GM03348 (cell line): Measurements from ENCODE around the gene OR2AP1.
"Not testable (repeated sequence)": the region's sequence is repeated elsewhere in the genome, so short reads cannot be mapped to it uniquely, and the experiment has no call there.

Experiments used
- DNase-seq: peaks from one replicate; pipeline ENCODE4 v3.0.0; 2012; ENCODE audit warnings: low spot score

The OR2AP1 gene

GRCh38 chr12:55572168-55572567 lies at the start of gene OR2AP1:
TSS of gene OR2AP1 (plus strand) at chr12:55572468. CDS start at chr12:55574415, 1,947 bp downstream.
- no peak for DNase-seq

- DNase-seq = not testable (repeated sequence)
These were observed 24.0 kb upstream of the OR2AP1 start for GRCh38 chr12:55548235-55548634.

GRCh38 chr12:55548756-55549155 lies 23.5 kb upstream of the OR2AP1 start:
- DNase-seq = no peak

GRCh38 chr12:55549302-55549701 lies 23.0 kb upstream of the OR2AP1 start, which contains the start of gene OR6C4:
TSS of gene OR6C4 (plus strand) at chr12:55549602. CDS start at chr12:55551227, 1,625 bp downstream.
- DNase-seq = no peak

GRCh38 chr12:55554296-55554695 lies 18.0 kb upstream of the OR2AP1 start:
- DNase-seq = no peak

- not testable (repeated sequence) for DNase-seq
These were observed 2.2 kb upstream of the OR2AP1 start for GRCh38 chr12:55570060-55570459.

- not testable (repeated sequence) for DNase-seq
These were observed 1.6 kb upstream of the OR2AP1 start for GRCh38 chr12:55570689-55571088.

- no peak for DNase-seq
These were observed 9.8 kb downstream of the OR2AP1 start for GRCh38 chr12:55582066-55582465.

- no peak for DNase-seq
These were observed 13.5 kb downstream of the OR2AP1 start for GRCh38 chr12:55585817-55586216.

GRCh38 chr12:55590152-55590551 lies 17.9 kb downstream of the OR2AP1 start:
- DNase-seq = not testable (repeated sequence)

- no peak for DNase-seq
These were observed 35.7 kb downstream of the OR2AP1 start for GRCh38 chr12:55607821-55608594.

- no peak for DNase-seq
These were observed 38.3 kb downstream of the OR2AP1 start for GRCh38 chr12:55610598-55610997.

- DNase-seq = no peak
These were observed 40.4 kb downstream of the OR2AP1 start for GRCh38 chr12:55612646-55613045.

- DNase-seq = no peak
These were observed 42.5 kb downstream of the OR2AP1 start for GRCh38 chr12:55614764-55615163.

- DNase-seq = peak; percentile 86
These were observed 47.3 kb downstream of the OR2AP1 start for GRCh38 chr12:55619354-55620138.

GRCh38 chr12:55624056-55624455 lies 51.8 kb downstream of the OR2AP1 start:
- DNase-seq = no peak
